ENCODE results near the gene NAPEPLD.
"Not testable (repeated sequence)": the region's sequence is repeated elsewhere in the genome, so short reads cannot be mapped to it uniquely, and the experiment has no call there.

The NAPEPLD gene

DNA sequence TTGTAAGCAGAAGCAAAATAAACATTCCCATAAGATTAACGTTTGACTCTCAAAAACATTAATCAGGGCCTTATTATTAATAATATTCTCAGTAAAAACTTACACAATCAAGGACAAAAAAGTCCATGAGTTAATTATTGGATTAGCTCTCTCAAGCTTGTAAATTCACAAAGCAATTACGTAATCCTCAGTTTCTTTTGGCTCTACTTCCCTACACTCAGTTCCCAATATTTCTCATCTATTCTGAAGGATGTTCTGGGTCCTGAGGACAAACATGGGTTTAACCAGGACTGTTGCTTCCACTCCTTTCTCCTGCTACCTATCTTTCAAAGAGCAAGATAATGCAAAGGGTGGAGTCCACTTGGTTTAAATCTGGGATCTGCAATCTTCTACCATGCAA, 89.4 kb downstream of the NAPEPLD start:
- no peak for DNase-seq

DNA sequence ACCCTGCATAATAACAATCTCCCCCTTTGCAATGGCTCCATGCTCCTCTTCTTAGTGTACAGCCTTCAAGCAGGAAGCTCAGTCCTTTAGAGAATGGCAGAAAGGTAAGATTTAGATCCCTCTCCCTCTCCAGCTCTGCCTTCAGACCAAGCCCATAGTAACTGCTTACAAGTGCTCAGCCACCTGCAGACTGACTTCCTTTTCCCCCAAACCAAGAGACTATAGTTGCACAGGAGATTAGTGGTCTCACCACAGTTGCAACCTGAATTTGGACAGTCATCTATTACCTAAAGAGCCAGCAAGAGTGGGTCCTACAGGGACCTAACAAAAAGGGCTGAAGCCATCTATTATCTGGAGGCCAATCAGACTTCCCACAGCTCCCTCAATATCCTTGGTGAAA, 90.8 kb downstream of the NAPEPLD start:
- DNase-seq = no peak

- not testable (repeated sequence) for DNase-seq
Measured at GRCh38 chr7:103056006-103056405, 92.9 kb downstream of the NAPEPLD start.

GRCh38 chr7:103051519-103051918, 97.4 kb downstream of the NAPEPLD start:
- no peak for DNase-seq

Data from fibroblast of skin of right quadriceps (primary cell).